Smooth muscle cell (in vitro differentiated cells): ENCODE data around the gene CD86. TPM values are rescaled to one million over a fixed set of nuclear protein-coding genes. Genes with fewer than 3 reads are reported as not detected.

Source experiments
- DNase-seq: peaks from one replicate; lab custom pipeline; 2025; ENCODE audit not compliant: unreplicated experiment; lab: John Stamatoyannopoulos, UW
- H2AFZ ChIP-seq: fragments of 200-600 bp; sonication (generic); 2 replicates; pipeline ENCODE4 v1.6.0; 2016; ENCODE audit warnings: antibody characterized with exemption, low read depth, mild to moderate bottlenecking
- H3F3A ChIP-seq: fragments of 200-600 bp; sonication (generic); 2 replicates; pipeline ENCODE4 v1.6.0; 2017; ENCODE audit warnings: antibody characterized with exemption, low read depth
- H3K27ac ChIP-seq: fragments of 200-600 bp; sonication (generic); 2 replicates; pipeline ENCODE4 v1.5.1; 2016; ENCODE audit warnings: low read depth, mild to moderate bottlenecking
- H3K27me3 ChIP-seq: fragments of 200-600 bp; sonication (generic); 2 replicates; pipeline ENCODE4 v1.6.1; 2016; ENCODE audit warnings: low read depth, mild to moderate bottlenecking
- H3K36me3 ChIP-seq: fragments of 200-600 bp; sonication (generic); 2 replicates; pipeline ENCODE4 v1.5.1; 2016; ENCODE audit warnings: low read depth
- H3K4me1 ChIP-seq: fragments of 200-600 bp; sonication (generic); 2 replicates; pipeline ENCODE4 v1.5.1; 2016; ENCODE audit warnings: low read depth
- H3K4me2 ChIP-seq: fragments of 200-600 bp; sonication (generic); 2 replicates; pipeline ENCODE4 v1.6.0; 2016; ENCODE audit warnings: mild to moderate bottlenecking
- H3K4me3 ChIP-seq: fragments of 200-600 bp; sonication (generic); 2 replicates; pipeline ENCODE4 v1.5.1; 2016; ENCODE audit warnings: mild to moderate bottlenecking
- H3K79me2 ChIP-seq: fragments of 200-600 bp; sonication (generic); 2 replicates; pipeline ENCODE4 v1.6.0; 2016; ENCODE audit warnings: low read depth, mild to moderate bottlenecking
- H3K9ac ChIP-seq: fragments of 200-600 bp; sonication (generic); 2 replicates; pipeline ENCODE4 v1.6.0; 2016; ENCODE audit warnings: low read depth
- H3K9me3 ChIP-seq: fragments of 200-600 bp; sonication (generic); replicated peaks from 2 replicates; pipeline ENCODE4 v1.5.1; 2016; ENCODE audit warnings: low read depth
- H4K20me1 ChIP-seq: fragments of 200-600 bp; sonication (generic); 2 replicates; pipeline ENCODE4 v1.6.0; 2016; ENCODE audit warnings: low read depth
- WGBS: methylation state at CpG from one replicate; pipeline ENCODE4 v1.1.7; 2016; ENCODE audit warnings: low lambda C conversion rate; 5-methylcytosine and 5-hydroxymethylcytosine counted together
- polyA plus RNA-seq: library from polyadenylated mRNA; unstranded; fragments of >200 nt; fragmentation: Nextera tagmentation; extraction: Ambion mirVana; gene quantifications from 2 replicates; pipeline ENCODE4 v1.2.1, GENCODE V29; 2016
- total RNA-seq: library from RNA; depleted of rRNA; stranded (reverse); fragments of >200 nt; gene quantifications from 2 replicates; pipeline ENCODE4 v1.2.3, GENCODE V29; 2014
- TF ChIP-seq, protein P1 (sequence below): fragments of 200-600 bp; sonication (generic); IDR thresholded peaks from 2 replicates; pipeline ENCODE4 v1.5.1; 2017; ENCODE audit warnings: borderline replicate concordance, mild to moderate bottlenecking, antibody characterized with exemption; ENCODE audit not compliant: insufficient read depth, poor library complexity, severe bottlenecking

The CD86 gene
- total and polyA plus RNA-seq, 2 experiments from 2014 or later, result not detected

DNA sequence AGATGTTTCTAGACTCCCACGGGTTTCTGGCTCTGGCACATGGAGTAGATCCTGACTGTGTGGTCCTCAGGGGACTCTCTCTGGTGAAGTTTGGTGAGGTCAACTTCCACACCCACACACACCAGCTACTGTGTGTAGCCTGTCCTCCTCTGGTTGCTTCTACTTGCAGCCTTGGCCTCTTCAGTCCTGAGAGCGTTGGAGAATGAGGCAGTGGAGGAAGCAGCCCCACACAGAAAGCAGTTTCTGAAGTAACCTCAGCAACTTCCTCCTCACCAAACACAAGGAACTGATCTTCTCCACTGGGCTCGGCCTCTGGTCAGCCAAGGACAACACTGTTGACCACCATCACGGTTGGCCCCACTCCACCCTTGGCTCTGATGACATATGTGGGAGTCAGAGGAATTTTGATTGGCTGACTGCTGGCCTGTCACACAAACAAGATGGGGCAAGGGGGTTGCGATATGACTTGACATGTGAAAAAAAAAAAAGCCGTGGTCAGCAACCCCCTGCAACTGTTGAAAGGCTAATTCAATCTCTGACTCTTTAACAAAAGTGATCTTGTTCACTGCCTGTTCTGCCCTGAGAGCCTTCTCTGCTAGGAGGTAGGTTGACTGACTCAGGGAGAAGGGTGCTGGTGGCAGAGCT lies 19.6 kb downstream of the CD86 start:
- 94% methylated on average over 6 of the region's 6 CpGs for WGBS
- no peaks in the 10 kb centered on the region for H3K4me1 ChIP-seq
- no peak for DNase-seq

DNA sequence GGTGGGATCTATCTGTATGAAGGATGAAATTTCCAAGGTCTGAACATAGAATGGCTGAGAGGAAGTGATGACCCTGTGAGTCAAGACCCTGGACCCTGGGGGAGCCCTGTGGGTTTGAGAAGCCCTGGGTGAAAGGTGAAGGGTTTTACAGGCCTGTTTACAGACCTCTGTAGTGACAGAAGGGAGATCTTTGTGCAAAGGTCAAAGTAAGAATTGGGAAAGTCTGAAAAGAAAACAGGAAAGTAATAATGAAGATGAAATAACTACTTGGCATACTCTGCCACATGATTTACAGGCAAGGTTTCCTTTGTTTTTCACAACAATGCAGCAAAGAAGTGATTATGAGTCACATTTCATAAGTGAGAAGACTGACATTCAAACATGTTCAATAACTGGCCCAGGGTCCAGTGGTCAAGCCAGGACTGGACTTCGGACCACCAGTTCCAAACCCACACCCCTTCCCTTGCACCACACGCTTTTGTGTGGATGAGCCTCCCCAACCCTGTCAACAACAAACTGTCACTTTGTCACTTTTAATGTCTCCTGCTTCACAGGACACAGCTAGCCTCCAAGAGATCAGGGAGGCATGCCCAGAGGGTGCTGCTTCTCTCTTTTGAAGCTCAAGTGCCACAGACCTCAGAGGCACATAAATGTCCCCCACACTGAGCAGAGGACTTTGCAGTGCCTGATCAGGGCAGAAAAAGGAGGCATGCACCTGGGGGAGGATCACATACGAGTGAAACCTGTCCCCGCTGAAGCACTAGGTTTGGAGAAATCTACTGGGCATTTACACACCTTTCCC lies 21.5 kb downstream of the CD86 start:
- Histone ChIP-seq H3K4me1 (no peaks in the 10 kb centered on the region), H2AFZ (no peak overlapping the region), H3K36me3 (no peaks in the 10 kb centered on the region), H3K79me2 (no peaks in the 10 kb centered on the region), H3K27me3 (no peaks in the 10 kb centered on the region), H3K9ac (no peak overlapping the region), H4K20me1 (no peaks in the 10 kb centered on the region), H3K9me3 (no peaks in the 10 kb centered on the region), H3K27ac (no peak overlapping the region), H3K4me2 (no peak overlapping the region), H3F3A (no peaks in the 10 kb centered on the region), H3K4me3 (no peak overlapping the region)
- WGBS, result 88% methylated on average over 4 of the region's 4 CpGs
- no peak for DNase-seq
- TF ChIP-seq, protein P1, sequence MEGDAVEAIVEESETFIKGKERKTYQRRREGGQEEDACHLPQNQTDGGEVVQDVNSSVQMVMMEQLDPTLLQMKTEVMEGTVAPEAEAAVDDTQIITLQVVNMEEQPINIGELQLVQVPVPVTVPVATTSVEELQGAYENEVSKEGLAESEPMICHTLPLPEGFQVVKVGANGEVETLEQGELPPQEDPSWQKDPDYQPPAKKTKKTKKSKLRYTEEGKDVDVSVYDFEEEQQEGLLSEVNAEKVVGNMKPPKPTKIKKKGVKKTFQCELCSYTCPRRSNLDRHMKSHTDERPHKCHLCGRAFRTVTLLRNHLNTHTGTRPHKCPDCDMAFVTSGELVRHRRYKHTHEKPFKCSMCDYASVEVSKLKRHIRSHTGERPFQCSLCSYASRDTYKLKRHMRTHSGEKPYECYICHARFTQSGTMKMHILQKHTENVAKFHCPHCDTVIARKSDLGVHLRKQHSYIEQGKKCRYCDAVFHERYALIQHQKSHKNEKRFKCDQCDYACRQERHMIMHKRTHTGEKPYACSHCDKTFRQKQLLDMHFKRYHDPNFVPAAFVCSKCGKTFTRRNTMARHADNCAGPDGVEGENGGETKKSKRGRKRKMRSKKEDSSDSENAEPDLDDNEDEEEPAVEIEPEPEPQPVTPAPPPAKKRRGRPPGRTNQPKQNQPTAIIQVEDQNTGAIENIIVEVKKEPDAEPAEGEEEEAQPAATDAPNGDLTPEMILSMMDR, result no peak

More for the DNA sequence above, 19.6 kb downstream of the CD86 start:
- H3K79me2 ChIP-seq, result no peaks in the 10 kb centered on the region
- no peak overlapping the region for H3K9ac ChIP-seq
- H3K36me3 ChIP-seq, result no peaks in the 10 kb centered on the region
- no peak overlapping the region for H3K27ac ChIP-seq
- no peaks in the 10 kb centered on the region for H4K20me1 ChIP-seq
- H3K9me3 ChIP-seq, result no peaks in the 10 kb centered on the region
- no peak overlapping the region for H3K4me2 ChIP-seq
- no peak overlapping the region for H3K4me3 ChIP-seq
- no peaks in the 10 kb centered on the region for H3F3A ChIP-seq
- H2AFZ ChIP-seq, result no peak overlapping the region
- H3K27me3 ChIP-seq, result no peaks in the 10 kb centered on the region
- TF ChIP-seq, protein P1, result no peak

DNA sequence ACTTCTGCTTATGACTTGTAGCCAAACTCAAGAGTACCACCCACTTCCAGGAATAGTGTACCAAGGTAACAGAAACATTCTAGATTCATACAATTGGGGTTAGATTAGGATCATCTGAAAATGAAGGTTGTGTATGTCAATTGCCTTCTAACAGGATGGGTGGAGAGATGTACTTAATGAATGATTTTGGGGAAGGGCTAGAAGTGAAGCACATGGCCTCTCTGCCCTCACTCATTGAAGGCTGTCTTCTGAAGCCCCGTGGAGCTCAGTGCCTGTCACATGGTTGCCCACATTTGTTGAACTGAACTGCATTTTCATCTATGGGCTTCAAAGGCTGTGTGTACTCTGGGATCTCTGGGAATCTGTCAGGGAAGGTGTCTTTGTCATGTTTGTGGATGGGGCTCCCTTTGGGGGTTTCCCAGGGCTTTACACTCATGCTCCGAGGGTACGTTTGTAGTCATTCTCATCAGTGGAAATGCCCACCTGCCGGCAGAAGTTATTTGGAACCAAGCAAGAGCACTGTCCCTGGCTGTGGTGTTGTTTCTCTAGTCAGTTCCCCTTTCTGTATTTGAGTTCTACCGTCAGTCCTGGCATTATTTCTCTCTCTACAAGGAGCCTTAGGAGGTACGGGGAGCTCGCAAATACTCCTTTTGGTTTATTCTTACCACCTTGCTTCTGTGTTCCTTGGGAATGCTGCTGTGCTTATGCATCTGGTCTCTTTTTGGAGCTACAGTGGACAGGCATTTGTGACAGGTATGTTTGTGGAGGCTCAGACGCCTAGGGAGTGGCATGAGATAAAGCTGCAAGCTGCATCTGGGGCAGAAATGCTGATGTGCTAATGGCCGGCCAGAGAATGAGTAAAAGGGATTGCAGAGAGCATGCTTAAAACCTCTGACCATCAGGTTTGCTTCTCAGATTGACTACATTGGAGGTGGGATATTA lies 22.4 kb downstream of the CD86 start:
- no peak overlapping the region for H3K27ac ChIP-seq
- no peak overlapping the region for H3K9ac ChIP-seq
- no peaks in the 10 kb centered on the region for H3F3A ChIP-seq
- whole genome bisulfite sequencing, result 87% methylated on average over 9 of the region's 9 CpGs
- no peak overlapping the region for H2AFZ ChIP-seq
- H3K9me3 ChIP-seq, result no peaks in the 10 kb centered on the region
- no peak overlapping the region for H3K4me3 ChIP-seq
- no peaks in the 10 kb centered on the region for H3K79me2 ChIP-seq
- H3K4me1 ChIP-seq, result no peaks in the 10 kb centered on the region
- no peak for DNase-seq
- no peaks in the 10 kb centered on the region for H3K27me3 ChIP-seq
- H3K36me3 ChIP-seq, result no peaks in the 10 kb centered on the region
- TF ChIP-seq, protein P1, result no peak
- no peak overlapping the region for H3K4me2 ChIP-seq
- no peaks in the 10 kb centered on the region for H4K20me1 ChIP-seq
